GM20431 (cell line): Measurements from ENCODE around the gene ZDHHC18.
"Not testable (repeated sequence)": the region's sequence is repeated elsewhere in the genome, so short reads cannot be mapped to it uniquely, and the experiment has no call there.

Source experiments
- in situ Hi-C: fragments of 300-500 bp; cut with MseI, MboI; formaldehyde crosslinking; loops from one replicate; pipeline ENCODE4 v1.15.0; 2020; ENCODE audit warnings: low sequenced_read_pairs; ENCODE audit not compliant: unreplicated experiment

ZDHHC18 gene

DNA sequence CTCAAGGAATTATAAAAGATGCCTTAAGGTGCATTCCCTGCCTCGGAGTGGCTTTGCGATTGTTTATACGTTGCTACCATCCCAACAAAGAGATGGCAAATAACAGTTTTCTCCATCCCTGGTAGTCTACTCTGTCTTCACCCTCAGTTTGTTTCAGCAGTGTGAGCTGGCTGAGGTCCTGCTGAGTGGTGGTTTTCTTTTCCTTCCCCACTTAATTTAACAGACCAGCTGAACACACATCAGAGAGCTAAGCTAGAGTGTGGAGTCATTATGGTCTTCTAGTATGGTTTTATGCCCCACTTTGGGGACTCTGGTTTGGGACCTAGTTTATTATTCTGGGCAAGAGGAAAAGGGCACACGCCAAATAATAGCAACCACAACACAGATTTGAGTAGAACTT, 36.6 kb upstream of the ZDHHC18 start:
- in situ Hi-C loops = loop anchor here (10.0 kb wide), 2 partner anchors 105 to 185 kb away; no protein-coding TSS in a partner anchor

GRCh38 chr1:26790551-26790953, 35.9 kb upstream of the ZDHHC18 start:
- in situ Hi-C loops = loop anchor here (10.0 kb wide), 1 partner anchor 186 kb away; no protein-coding TSS in a partner anchor

GRCh38 chr1:26791148-26791547, 35.3 kb upstream of the ZDHHC18 start:
- in situ Hi-C loops = loop anchor here (10.0 kb wide), 1 partner anchor 186 kb away; no protein-coding TSS in a partner anchor

DNA sequence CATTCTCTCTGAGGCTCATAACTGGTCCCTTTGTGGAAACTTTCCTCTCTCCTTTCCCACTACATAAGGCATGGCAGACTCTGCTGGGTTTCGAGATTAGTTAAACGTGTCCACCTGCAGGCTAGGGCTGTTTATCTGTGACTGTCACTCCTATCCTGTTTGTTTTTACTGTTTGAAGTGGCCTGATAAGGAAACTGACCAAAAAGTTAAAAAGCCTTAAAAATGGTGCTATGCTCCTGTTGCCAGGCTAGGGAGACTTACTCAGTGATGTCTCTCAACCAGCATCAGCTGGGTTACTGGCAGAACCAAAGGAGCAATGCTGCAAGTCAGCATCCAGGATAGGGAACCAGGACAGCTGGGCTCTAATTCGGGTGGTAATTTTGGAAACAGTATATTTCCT, 34.9 kb upstream of the ZDHHC18 start:
- in situ Hi-C loops = loop anchor here (10.0 kb wide), 1 partner anchor 187 kb away; no protein-coding TSS in a partner anchor

DNA sequence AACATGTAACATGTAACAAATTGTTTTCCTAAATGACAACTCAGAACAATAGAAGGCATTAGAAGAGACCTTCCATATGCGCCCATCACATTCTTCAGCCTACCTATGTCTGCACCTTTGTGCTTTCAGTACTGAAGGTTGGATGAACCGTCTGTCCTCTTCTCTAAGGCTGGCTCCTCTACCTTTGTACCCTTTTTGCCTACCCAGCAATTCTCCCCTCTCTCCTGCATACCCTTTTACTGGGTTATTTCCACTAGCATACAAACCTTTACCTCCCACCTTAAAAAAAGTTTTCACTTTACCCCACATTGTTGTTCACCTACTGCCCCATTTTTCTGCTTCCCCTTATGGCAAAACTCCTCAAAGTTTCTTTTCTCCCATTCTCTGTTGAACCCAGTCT, 33.6 kb upstream of the ZDHHC18 start:
- in situ Hi-C loops = loop anchor here (10.0 kb wide), 1 partner anchor 188 kb away; no protein-coding TSS in a partner anchor

GRCh38 chr1:26794391-26794790, 32.1 kb upstream of the ZDHHC18 start:
- in situ Hi-C loops = loop anchor here (10.0 kb wide), 1 partner anchor 190 kb away; no protein-coding TSS in a partner anchor

DNA sequence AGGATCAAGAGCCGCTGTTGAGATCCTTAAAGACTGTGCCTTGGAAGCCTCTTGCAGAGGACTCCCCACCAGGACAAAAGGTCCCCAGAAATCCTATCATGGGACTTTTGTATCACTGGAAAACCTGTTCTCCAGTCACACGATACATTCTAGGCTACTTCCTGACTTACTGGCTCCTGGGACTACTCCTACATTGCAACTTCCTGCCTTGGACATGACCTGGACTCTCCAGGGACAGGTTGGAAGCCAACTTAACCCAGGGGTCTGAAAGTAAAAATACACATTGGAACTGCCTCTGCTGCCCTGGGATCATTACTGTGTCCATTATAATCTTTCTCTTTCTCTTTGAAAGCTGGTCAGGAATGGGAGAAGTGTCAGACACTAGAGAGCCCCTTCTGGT, 28.9 kb upstream of the ZDHHC18 start:
- in situ Hi-C loops = loop anchor here (10.0 kb wide), 1 partner anchor 193 kb away; no protein-coding TSS in a partner anchor

DNA sequence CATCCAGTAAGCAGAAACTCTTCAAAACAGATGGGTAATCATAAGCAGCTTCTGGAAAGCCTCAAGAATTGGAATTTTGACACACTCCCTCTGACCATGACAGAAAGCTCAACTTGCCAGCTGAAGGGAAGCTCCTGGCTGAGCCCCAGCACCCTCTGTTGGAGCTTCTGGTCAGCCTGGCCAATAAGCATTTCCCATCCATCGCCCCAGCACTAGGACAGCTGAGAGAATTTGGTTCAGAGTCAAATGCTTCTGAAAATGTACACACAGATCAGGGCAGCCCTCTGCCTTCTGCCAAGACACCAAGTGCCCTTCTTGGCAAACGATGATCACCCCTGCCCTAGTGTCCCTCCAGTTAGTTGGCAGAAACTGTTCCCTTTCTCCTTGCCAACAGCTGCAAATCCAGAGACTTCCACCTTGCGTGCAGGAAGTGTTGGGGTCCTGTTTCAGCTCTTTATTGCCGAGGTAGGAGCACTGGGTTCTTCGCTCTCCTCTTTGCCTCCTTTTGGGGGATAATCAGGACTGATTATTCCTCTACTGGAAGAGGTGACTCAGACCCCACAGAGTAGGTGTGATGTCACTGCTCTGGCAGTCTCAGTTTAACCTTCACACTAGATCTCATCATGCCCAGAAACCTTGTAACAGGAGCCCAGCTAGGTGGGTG, 26.9 kb upstream of the ZDHHC18 start:
- in situ Hi-C loops = loop anchor here (10.0 kb wide), 1 partner anchor 195 kb away; no protein-coding TSS in a partner anchor

DNA sequence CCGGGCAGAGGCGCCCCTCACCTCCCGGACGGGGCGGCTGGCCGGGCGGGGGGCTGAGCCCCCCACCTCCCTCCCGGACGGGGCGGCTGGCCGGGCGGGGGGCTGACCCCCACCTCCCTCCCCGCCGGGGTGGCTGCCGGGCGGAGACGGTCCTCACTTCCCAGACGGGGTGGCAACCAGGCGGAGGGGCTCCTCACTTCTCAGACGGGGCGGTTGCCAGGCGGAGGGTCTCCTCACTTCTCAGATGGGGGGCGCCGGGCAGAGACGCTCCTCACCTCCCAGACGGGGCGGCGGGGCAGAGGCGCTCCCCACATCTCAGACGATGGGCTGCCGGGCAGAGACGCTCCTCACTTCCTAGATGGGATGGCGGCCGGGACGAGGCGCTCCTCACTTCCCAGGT, 22.6 kb upstream of the ZDHHC18 start:
- in situ Hi-C loops = not testable (repeated sequence)

DNA sequence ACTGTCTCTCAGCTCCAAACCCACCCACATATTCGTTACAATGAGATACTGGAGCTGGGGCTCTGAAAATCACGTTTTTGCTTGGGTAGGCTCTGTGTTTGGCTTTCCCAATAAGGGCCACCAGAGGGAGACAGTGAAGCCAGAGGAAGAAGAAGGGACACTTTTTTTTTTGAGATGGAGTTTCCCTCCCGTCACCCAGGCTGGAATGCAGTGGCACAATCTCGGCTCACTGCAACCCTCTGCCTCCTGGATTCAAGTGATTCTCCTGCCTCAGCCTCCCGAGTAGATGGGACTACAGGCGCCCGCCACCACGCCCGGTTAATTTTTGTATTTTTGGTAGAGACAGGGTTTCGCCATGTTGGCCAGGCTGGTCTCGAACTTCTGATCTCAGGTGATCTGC, 16.4 kb upstream of the ZDHHC18 start:
- in situ Hi-C loops = not testable (repeated sequence)

DNA sequence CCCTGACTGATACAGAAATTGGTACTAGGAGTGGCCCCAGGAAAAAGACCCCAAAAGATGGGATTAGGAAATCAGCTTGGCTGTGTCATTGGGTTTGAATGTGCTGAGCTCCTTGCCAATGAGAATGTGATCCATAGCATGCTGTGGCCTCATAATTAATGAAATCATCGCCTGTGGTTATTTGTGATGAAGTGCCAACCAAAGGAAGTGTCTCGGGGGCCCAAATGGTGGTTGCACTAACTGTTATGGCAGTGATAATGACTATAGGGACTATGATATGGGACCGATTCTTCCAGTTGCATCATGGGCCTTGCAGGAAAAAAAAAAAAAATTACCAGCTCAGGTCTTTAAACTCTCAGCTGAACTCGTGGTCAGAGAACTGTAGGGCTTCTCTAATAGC, 15.4 kb upstream of the ZDHHC18 start:
- in situ Hi-C loops = no loop called here

- in situ Hi-C loops = no loop called here
Observed at GRCh38 chr1:26811708-26812107, 14.8 kb upstream of the ZDHHC18 start.

GRCh38 chr1:26814377-26814776, 12.1 kb upstream of the ZDHHC18 start:
- in situ Hi-C loops = no loop called here

GRCh38 chr1:26814893-26815292, 11.6 kb upstream of the ZDHHC18 start:
- in situ Hi-C loops = no loop called here

DNA sequence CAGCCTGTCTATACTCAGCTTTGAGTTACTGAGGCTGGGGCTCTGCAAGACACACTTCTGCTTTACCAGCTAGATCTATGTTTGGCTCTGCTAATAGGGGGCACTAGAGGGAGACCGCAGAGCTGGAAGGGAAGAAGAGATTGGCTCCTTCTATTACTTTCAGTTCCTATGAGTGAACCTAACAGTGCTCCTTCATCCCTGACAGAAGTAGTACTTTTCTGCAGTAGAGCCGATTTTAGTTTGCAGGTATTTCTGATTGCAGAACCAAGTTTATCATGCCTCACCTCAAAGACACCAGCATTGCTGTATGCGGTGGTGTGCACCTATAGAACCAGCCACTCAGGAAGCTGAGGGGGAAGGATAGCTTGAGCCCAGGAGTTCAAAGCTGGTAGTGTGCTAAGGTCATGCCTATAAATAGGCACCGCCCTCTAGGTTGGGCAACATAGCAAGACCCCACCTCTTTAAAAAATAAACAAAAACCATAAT, 5.7 kb upstream of the ZDHHC18 start:
- in situ Hi-C loops = no loop called here

GRCh38 chr1:26822737-26823395, 3.6 kb upstream of the ZDHHC18 start:
- in situ Hi-C loops = no loop called here

GRCh38 chr1:26824731-26825130, 1.8 kb upstream of the ZDHHC18 start:
- in situ Hi-C loops = no loop called here

DNA sequence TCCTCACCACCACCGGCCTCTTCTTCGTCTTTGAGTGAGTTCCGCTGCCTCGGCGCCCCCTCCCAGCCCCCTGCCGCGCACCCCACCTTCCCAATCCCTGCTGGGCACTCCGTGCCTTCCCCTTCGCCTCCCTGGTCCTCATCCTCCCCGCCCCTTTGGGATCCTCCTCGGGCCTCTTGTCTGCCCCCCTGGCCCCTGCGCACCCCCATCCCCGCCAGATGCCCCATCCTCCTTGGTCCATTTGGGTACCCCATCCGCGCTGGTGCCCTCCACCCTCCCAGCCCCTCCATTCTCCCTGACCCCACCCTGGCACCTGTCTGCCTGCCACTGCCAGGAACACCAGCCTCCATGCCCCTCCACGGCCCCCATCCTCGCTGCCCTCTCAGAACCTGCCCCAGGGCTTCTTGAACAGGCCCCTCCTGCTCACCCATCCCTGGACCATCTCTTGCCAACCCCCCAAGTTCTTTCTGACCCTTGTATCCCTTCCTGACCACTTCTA, 667 bp downstream of the ZDHHC18 start:
- in situ Hi-C loops = no loop called here

DNA sequence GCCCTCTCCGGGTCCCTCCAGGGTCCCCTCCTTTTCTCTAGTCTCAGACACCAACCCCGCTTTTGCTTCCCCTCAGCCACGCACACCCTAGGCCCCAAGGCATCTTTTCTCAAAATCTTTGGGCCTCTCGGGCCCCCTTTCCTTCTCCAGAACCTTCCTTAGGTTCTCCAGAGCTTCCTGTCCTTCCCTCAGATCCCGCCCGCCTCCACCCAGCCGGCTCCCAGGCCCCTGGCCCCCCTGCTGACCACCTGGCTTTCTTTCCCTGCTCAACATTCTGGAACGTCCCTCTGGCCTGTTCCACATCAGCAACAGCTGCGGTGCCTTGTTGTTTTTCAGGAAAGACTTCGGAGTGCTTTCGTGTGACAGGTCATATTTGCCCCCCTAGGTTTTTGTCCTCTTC, 1.2 kb downstream of the ZDHHC18 start:
- in situ Hi-C loops = no loop called here

- in situ Hi-C loops = no loop called here
Observed at GRCh38 chr1:26828411-26828991, 2.0 kb downstream of the ZDHHC18 start.
